KG1 (cell line): ENCODE data around the gene FATE1.

Experiments
- DNase-seq: peaks from one replicate; lab custom pipeline; 2025; lab: John Stamatoyannopoulos, UW

The FATE1 gene

DNA sequence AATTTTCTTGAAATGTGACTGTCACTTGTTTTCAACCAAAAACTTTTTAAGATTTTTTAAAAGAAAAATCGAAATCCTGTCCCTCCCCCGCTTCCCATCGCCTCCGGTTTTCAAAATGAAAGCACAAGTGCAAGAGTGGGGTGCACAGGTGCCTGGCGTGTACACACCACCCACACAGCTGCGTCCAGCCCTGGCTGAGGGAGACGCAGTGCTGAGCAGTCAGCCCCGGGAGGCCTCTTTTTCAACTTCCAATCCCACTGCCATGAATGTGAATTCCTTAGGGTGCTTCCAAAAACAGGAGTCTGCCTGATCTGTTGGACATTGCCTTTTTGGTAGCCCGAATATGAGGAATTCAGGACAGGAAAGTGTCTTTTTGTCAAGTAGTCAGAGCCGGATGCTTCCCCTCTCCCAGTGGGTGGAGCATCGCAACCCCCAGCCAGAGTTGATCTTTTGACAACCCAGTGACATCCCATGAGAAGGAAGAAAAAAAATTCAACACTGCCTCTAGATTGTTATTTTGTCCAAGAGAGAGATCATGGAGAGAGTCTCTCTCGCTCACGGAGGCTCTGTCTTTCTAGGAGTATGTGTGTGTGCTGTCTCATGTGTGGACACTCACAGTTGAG lies 11.7 kb upstream of the FATE1 start:
- DNase-seq = no peak

DNA sequence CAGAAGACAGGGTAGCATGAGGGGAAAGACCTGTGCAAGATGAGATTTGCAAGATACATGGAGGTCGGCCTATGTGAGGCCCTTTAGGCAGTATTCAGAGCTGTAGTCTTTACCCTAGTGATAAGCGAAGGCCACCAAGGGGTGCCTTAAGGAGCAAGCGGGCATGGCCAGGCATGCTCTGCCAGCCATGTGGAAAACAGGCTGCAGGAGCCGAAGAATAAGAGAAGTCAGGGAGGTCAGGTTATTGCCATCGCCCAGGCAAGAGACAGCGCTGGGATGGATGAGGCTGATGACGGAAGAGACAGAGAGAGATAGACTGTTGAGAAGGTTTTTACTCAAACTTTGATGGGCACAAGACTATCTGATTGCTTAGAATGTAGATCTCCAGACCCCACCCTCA lies 7.0 kb upstream of the FATE1 start:
- no peak for DNase-seq

DNA sequence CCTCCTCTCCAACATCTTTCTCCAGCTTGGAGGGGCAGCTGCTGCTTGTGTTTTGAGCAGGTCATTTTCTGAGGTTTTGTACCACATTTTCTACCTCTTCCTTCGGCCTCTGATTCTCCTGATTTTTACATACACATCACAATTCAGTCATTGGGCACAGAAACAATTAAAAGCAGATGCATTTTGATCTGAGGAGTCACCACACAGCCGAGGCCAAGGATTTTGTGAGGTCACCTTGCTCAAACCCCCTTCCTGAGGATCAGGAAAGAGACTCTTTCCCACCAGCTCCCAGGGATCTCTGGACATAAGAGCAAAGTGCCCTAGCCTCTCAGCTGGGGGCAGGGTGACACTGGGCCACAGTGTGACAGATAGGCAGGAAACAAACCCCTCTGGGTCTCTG lies 5.4 kb upstream of the FATE1 start:
- DNase-seq = no peak

DNA sequence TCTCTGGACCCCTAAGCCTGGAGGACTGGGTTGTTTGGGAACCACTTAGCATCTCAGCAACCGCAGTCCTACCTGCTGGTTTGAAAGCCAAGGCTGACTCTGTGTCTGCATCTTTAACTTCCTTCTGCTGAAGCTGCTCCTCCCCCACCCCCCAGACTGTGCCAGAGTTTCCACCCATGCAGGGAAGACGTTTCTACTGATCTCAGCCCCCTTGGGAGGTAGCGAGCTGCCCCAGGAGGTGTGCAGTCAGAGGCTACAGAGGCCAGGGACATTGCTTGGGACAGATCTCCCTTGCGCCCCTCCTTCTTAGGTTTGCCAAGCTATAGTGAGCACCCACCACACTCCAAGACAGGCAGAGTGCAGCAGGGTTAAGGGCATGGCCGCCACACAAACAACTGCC lies 4.7 kb upstream of the FATE1 start:
- DNase-seq = no peak

DNA sequence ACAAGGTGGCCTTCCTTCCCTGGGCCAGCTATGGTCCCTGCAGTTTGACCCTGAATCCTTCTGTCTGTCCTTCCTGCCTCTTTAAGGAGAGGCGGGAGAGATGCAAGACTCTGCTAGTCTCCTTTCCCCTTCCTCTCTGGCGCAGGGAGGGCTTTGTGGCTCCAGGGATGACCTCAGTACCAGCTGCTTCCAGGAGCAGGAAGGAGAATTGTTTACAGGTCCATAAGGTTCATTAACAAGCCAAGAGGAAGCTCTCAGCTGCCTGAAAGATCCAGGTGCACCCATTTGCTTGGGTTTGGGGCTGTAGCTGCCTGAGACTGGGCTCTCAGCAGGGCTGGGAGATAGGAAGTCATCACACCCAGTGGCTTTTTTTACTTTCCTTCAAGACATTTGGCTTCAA lies 4.0 kb upstream of the FATE1 start:
- no peak for DNase-seq

DNA sequence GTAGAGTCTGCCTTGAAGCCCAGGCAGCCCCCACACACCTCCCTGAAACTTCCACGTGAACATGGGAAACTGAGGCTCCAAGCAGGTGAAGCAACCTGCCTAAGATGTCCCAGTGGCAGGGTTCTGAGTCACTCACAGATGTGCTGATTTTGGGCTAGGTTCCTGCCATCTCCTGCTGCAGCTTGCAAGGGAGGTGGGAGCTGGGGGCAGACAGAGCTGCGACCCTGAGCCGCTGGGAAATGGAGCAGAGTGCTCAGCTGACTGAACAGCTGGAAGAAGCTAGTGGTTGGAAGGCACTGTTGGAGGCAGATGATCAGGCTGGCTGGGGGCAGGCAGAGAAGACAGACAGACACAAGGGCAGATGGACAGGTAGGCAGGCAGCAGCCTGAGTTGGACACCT lies 3.6 kb upstream of the FATE1 start:
- no peak for DNase-seq

DNA sequence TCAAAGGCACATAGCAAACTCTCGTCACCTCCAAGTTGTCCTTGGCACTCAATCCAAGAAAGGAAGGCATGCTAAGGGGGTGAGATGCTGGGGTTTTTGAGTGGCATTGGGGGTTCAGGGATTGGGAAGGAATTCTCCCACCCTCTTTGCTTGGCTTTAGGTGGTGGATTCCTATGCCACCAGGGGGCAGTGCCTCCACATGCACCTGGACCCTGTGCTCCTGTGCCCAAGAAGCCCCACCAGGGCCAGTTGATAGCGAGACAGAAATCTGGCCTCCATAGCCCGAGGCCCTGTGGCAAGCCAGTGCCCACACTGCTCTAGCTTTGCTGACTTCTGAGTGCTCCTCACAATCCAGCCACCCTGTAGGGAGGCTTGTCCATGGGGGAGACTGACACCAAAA lies 2.0 kb upstream of the FATE1 start:
- no peak for DNase-seq

DNA sequence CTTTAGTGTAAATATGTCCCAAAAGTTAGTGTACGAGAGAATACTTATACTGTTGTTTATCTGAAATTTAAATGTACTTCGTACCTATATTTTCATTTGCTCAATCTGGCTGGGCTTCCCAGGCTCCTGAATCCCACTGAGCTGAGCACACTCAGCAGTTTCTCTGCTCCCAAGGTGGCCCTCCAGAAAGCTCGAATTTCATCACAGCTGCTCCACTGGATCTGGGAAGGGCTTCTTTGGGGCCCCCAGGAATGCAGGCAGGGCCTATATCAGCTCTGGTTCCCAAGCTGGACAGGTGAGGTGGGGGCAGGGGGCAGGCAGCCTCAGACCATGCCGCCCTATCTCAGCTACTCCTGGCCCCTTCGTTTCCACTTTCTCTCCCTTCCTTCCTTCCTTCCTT lies 1.5 kb upstream of the FATE1 start:
- no peak for DNase-seq

DNA sequence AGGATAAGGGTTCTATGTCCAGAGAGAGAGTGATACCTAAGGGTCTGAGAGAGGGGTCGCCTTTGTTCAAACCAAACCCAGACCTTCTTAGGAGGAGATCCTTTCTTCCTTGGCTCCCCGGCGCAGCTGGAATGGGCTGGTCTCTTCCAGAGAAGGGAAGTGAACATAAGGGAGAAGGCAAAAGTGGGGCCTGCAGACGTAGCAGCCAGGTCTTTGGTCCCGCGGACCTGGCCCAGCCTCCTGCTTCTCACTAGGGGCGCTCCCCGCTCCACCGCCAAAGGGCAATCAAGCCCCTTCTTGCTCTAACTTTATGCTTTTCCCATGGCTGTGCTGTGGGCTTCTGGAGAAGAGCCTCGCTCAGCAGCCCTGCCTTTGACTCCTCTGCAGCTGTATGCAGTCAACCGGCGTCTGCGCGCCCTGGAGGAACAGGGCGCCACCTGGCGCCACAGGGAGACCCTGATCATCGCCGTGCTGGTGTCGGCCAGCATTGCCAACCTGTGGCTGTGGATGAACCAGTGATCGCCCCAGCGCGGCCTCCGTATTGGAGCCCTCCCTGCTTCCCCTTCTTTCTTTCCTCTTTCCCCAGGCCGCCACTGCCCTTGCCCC lies 6.5 kb downstream of the FATE1 start:
- DNase-seq = no peak

DNA sequence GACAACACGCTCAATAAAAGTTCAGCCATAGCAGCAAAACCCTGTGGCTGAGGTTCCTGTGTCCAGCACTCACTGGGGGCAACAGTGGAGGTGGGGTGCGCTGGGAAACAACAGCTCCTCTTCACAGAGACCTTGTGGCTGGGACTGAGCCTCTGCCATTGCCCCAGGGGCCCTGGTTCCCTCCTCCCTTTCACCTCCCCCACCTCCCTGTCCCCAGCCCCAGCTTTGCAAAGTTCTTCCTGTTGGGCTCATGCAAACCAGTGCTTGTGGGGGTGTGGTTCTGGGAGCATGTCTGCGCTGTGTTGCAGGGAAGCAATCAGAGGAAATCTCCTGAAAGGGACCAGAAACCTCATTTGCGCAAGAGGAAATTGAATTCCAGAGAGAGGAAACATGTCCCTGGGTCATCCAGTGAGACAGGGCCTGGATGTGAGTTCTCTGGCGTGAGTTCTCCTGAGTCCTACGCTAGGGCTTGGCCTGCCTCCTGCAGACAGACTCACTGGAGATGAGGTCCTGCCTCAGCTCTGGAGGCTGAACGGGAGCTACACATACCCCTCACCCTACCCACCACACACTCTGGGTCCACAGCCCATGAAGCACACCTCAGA lies 7.4 kb downstream of the FATE1 start:
- DNase-seq = no peak

DNA sequence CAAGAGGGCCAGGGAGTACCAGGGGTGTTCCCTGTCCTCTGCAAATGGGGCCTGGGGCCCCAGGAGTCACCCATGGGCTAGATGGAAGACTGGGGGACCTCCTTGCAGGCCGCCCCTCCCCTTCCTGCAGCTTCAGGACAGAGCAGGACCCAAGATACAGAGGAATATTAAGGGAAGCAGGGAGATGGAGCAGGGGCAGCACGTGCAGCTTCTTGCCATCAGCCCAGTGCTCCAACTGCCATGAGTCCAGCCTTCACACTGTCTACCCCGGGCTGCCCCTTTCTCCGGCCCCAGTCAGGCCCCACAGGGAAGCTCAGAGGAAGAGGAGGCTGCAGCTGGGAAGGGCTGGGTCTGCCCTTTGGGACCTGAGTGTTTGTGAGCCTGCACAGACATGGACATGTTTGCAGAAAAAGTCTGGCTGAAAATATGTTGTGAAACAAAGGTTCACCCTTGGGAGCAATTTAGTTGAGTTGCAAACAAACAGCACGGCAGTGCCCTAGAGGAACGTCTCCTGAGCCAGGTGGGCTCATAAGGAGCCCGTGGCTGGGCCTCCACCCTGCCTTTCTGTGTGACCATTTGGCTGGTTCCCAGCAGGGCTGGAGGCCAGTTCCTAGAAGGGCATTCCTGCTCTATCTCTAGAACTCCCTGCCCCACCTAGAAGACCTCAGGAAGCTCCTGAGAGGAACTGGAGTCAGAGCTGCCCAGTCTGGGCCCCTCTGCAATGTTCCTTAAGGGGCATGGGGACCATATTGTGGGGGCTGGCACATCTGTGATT lies 8.9 kb downstream of the FATE1 start:
- no peak for DNase-seq

DNA sequence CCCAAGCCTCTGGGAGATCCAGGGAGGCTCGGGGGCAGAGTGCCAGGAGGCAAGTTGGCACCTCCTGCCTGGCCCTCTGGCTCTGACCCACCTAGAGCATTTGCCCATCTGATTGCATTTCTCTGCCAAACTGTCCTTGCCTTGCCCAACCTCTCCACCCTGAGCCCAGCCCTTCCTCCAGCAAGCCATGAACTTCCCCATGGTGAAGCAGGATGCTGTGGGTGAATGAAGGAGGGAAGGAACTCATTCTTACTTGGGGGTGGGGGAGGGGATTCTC lies 9.4 kb downstream of the FATE1 start:
- no peak for DNase-seq

DNA sequence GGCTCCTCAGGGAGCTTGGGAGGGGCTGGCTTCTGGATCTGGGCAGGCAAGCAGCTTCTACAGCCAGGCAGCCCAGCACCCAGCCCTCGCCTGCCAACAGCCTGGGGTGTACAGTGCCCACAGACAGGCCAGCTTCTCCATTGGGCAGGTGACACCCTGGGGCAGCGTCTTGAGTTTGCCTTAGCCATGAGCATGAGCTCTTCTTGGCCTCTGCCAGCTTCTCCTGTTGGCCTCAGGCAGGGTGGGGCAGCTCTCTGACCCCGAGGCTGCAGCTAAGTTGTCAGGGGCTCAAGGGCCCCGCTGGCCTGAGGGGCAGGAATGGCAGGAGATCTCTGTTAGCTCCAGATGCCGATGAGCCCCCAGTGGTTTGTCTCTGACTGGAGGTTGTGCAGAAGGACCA lies 10.9 kb downstream of the FATE1 start:
- DNase-seq = no peak

DNA sequence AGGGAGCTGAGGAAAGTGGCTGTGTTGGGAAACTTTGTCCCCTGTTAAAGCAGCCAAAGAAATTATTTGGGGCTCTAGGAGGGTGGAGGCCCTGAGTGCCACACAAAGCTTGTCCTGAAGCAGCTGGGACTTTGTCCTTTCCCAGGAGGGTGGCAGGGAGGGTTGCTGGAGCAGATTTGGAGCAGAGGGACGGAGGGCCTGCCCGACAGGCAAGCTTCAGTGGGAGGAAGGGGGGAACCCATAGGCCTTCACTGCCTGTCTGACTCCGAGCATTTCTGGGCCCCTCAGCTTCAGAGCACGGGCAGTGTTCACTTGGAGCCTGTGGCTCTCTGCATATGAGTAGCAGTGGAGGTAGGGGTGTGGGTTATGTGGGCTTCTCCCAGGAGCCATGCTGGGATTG lies 11.5 kb downstream of the FATE1 start:
- no peak for DNase-seq

DNA sequence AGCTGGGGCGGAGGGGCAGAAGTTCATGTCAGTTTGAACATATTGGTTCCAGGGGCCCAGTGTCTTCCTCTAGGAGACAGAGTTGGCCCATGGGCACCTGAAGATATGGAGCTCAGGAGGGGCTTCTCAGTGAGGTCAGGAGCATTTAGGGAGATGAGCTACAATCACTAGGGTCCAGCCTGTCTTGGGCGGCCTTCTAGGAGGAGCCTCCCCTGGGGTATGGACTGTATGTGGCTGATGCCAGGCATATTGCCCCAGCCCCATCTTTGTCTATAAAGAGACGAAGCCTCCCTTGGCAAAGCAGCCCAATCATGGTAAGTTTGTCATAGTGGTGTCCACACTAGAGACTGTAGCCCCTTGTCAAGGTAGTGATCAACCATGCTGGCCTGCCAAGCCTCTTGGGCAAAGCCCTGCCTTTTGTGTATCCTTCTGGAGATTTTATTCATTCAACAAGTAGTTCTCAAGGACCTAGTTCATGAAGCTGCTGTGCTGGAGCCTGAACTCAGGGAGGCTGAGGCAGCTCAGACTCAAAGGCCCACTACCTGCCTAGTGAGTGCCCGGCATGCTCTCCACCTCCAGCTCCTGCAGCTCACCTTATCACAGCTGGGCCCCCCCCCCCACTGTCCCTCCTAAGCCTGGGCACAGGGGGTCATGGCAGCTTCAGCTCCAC lies 13.4 kb downstream of the FATE1 start:
- DNase-seq = no peak

DNA sequence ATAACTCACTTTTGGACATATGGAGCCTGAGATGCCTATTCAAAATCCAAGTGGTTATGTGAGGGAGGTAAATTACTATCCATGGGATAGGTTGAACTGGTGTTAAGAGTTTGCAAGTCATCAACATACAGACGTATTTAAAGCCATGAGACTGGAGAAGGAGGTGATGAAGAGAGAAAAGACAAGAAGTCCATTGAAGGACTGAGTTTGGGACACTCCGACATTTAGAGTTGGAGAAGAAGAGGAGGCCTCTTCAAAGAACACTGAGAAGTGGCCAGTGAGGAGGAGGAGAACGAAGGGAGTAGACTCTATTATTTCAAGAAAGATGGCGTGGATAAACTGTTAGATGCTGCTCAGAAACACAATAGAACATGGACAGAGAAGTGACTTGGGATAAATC lies 18.6 kb downstream of the FATE1 start, which contains the start of gene CNGA2:
TSS of gene CNGA2 (plus strand) at position 301 of the 400 bp plus-strand sequence. CDS start 3,738 bp downstream, outside the sequence.
- DNase-seq = no peak

DNA sequence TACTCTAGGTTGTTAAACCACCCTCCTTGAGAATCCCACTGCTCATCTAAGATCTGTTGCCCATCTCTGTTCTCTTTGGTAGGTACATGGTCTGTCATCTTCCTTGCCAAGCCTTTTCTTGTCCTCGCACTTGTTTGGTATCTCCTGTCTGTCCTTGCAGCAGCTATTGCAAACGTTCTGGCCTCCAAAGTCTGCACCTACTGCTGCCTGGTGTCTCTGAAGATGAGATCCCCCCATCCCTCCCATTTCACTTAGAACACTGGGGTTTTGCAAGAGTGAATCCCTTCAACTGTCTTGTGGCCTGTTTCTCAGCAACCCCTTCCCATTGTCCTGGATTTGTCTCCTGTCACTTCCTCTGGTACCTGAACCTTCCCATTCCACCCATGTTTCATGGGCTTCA lies 19.4 kb downstream of the FATE1 start:
- DNase-seq = no peak

DNA sequence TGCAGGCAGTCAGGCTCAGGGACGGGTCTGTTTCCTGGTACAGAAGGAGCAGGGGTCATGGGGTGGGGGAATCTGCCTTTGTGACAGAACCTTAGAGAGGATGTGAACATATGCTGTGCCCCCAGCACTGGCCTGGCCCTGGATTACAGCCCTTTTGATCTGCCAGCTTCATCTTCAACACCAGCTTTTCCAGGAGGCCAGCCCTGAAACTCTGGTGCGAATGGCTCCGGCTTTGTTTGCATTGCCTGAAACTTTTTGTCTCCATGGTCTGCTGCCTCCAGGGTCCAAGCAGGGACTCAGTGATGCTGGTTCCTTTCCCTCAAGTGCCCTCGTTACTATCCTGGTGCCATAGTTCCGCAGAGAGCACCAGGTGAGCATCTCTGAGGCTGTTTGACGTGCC lies 20.9 kb downstream of the FATE1 start:
- DNase-seq = no peak

DNA sequence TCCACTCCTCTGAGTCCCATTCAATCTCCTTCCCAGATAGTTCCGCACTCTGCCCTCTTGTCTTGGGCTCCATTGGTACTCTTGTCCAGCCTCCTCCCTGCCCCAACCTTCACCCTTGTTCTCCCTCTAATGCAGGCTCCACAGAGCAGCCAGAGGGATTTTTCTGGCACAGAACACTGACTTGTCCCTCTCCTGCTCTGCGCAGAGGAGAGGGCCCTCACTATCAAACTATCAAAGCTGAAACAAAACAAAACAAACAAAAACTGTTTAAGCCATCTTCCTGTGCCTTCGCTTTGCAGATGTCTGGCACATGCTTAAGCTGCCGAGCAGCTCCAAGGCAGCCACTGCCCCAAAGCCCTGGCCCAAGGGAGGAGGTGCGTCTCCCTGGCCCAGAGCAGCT lies 21.7 kb downstream of the FATE1 start:
- DNase-seq = no peak

DNA sequence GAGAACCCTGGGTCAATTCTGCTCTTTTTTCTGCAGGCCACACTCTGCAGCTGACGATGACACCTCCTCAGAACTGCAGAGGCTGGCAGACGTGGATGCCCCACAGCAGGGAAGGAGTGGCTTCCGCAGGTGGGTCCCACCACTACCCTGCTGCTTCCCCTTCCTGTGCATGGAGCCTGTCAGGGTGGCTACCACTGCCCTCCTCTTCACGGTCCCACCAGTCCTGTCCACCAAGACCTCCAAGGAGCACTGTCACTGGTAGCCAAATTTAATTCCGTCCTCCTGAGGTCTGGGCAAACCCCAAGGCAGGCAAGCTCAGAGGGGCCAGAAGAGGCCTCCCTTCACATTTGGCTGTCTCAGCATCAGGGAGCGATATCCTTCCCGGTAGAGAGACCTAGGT lies 22.9 kb downstream of the FATE1 start:
- DNase-seq = no peak

DNA sequence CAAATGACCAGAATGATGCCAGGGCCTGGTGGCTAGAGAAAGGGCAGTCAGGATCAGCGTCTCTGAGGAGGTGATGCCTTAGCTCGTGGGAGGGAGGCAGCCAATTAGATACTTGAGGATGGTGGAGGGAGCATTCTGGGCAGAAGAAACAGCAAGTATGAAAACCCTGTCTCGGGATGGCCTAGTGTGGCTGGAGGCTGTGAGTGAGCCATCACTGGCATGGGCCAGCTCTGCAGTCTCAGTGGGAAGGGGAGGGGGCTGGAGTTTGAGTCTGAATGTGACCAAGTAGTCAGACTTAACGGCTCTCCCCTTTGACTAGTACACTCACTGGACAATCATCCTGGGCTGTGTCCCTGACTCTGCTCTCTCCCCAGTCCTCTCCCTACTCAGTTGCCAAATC lies 25.8 kb downstream of the FATE1 start:
- DNase-seq = no peak

DNA sequence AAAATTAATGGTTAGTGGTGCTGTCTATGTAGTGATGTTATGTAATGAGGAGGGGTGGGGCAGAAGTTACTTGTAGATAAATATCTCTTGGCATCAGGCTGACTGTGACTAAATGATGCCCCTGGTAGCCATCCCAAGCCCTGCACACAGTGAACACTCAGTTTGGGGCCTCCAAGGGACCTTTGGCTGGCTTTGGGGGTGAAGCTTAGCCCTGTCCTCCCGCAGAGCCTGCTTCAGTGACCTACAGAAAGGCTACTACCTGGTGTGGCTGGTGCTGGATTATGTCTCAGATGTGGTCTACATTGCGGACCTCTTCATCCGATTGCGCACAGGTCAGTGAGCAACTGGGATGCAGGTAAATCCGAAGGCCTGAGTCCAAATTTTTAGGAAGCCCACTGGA lies 26.5 kb downstream of the FATE1 start:
- DNase-seq = no peak
